ENCODE measurements around the gene NLRP5. TPM values are rescaled to one million over a fixed set of nuclear protein-coding genes. Genes with fewer than 3 reads are reported as not detected.

The NLRP5 gene
- total RNA-seq, 1 donor from 2014 or later, result not detected

DNA sequence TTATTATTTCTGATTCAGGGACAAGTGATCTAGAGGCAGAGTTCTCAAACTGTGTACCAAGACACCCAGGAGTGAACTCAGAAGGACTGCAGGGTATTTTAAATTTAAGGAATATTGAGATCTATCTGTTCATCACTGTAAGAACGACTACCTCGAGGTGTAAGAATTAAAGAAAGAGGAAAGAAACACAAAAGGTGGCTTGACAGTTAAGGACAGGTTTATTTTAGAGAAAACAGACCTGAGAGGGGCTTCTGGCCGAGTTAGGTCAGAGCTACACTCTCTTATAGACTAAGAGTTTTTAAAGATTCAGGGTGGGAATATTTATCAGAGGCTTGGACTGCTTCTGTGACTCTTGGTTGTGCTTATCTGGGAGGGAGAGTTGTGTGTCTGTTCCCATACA lies 12.6 kb upstream of the NLRP5 start:
- Histone ChIP-seq H3K4me1 (ENCODE audit: insufficient read depth, low read length) (no peaks in the 10 kb centered on the region), H3K79me2 (ENCODE audit: insufficient read depth, low read length) (no peaks in the 10 kb centered on the region), H3K36me3 (ENCODE audit: insufficient read depth, low read length) (no peaks in the 10 kb centered on the region), H3K4me2 (ENCODE audit: low read length) (no peak overlapping the region), H3K4me3 (ENCODE audit: insufficient read depth, low read depth, low read length) (no peak overlapping the region), H4K20me1 (ENCODE audit: insufficient read depth, low read length) (no peaks in the 10 kb centered on the region), H2AFZ (ENCODE audit: low read depth, low read length) (no peak overlapping the region), H3K27me3 (ENCODE audit: insufficient read depth, low read length) (no peaks in the 10 kb centered on the region), H3K27ac (ENCODE audit: low read depth, low read length) (no peak overlapping the region), H3K9me3 (ENCODE audit: insufficient read depth, low read depth, low read length) (peaks cover 4% of the 10 kb centered on the region), H3K9ac (ENCODE audit: low read length) (no peak overlapping the region)
- Mint-ChIP-seq H3K27ac (ENCODE audit: unreplicated experiment) (no peak overlapping the region), H3K4me1 (ENCODE audit: low read depth, unreplicated experiment) (no peaks in the 10 kb centered on the region), H3K9me3 (ENCODE audit: unreplicated experiment) (peaks cover 19% of the 10 kb centered on the region), H3K27me3 (ENCODE audit: low read depth, unreplicated experiment) (no peaks in the 10 kb centered on the region), H3K36me3 (ENCODE audit: low read depth, unreplicated experiment) (no peaks in the 10 kb centered on the region), H3K4me3 (ENCODE audit: unreplicated experiment) (no peak overlapping the region)
- TF ChIP-seq, protein P1, sequence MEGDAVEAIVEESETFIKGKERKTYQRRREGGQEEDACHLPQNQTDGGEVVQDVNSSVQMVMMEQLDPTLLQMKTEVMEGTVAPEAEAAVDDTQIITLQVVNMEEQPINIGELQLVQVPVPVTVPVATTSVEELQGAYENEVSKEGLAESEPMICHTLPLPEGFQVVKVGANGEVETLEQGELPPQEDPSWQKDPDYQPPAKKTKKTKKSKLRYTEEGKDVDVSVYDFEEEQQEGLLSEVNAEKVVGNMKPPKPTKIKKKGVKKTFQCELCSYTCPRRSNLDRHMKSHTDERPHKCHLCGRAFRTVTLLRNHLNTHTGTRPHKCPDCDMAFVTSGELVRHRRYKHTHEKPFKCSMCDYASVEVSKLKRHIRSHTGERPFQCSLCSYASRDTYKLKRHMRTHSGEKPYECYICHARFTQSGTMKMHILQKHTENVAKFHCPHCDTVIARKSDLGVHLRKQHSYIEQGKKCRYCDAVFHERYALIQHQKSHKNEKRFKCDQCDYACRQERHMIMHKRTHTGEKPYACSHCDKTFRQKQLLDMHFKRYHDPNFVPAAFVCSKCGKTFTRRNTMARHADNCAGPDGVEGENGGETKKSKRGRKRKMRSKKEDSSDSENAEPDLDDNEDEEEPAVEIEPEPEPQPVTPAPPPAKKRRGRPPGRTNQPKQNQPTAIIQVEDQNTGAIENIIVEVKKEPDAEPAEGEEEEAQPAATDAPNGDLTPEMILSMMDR (IDR thresholded peaks at IDR 0.05; ENCODE audit: insufficient read depth, low read depth, low read length), result no peak
- no peak for TF ChIP-seq EZH2 (IDR thresholded peaks at IDR 0.05; ENCODE audit: insufficient read depth, low read length)
- DNase-seq (ENCODE audit: low read depth) (no peak), FAIRE-seq (no peak)

DNA sequence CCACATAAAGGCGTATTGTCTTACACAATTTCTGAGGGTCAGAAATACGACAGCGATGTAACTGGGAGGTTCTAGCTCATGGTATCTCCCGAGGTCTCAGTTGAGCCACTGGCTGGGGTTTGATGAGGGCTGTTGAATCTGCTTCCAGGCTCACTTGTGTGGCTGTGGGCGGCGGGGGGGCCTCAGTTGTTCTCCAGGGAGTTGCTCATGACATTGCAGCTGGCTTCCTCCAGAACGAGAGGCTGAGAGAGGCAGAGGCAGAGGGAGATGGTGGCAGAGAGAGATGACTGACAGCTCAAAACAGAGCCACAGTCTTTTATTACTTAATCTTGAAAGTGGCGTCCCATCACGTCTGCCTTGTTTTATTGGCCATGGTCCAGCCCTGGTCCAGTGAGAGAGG lies 6.2 kb upstream of the NLRP5 start:
- H3K4me3 ChIP-seq (ENCODE audit: insufficient read depth, low read depth, low read length), result no peak overlapping the region
- H3K4me1 Mint-ChIP-seq (ENCODE audit: low read depth, unreplicated experiment), result no peaks in the 10 kb centered on the region
- no peaks in the 10 kb centered on the region for H3K36me3 Mint-ChIP-seq (ENCODE audit: low read depth, unreplicated experiment)

DNA sequence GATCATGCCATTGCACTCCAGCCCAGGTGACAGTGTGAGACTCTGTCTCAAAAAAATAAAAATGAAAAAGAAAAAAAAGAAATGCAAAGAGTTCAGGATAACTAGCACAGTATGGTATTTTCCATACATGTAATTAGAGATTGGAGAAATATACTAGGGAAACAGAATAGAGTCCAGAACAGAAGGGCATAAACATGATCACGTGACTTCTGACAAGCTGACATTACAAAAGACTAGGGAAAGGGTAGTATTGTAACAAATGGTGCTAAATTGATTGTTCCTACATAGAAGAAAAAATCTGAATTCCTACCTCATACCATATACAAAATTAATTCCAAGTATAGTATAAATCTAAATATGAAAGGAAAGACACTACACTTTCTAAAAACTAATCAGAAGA lies 1.3 kb upstream of the NLRP5 start:
- peaks cover 10% of the 10 kb centered on the region for H3K9me3 Mint-ChIP-seq (ENCODE audit: unreplicated experiment)
- no peak for FAIRE-seq
- H3K36me3 ChIP-seq (ENCODE audit: insufficient read depth, low read length), result no peaks in the 10 kb centered on the region

More for the DNA sequence above, 6.2 kb upstream of the NLRP5 start:
- Histone ChIP-seq H3K36me3 (ENCODE audit: insufficient read depth, low read length) (no peaks in the 10 kb centered on the region), H3K79me2 (ENCODE audit: insufficient read depth, low read length) (no peaks in the 10 kb centered on the region), H3K4me2 (ENCODE audit: low read length) (no peak overlapping the region), H4K20me1 (ENCODE audit: insufficient read depth, low read length) (no peaks in the 10 kb centered on the region), H3K9ac (ENCODE audit: low read length) (no peak overlapping the region), H3K27ac (ENCODE audit: low read depth, low read length) (no peak overlapping the region), H3K27me3 (ENCODE audit: insufficient read depth, low read length) (no peaks in the 10 kb centered on the region), H3K4me1 (ENCODE audit: insufficient read depth, low read length) (no peaks in the 10 kb centered on the region), H3K9me3 (ENCODE audit: insufficient read depth, low read depth, low read length) (peaks cover 11% of the 10 kb centered on the region), H2AFZ (ENCODE audit: low read depth, low read length) (no peak overlapping the region)
- no peak for TF ChIP-seq EZH2 (IDR thresholded peaks at IDR 0.05; ENCODE audit: insufficient read depth, low read length)
- TF ChIP-seq, protein P1 (IDR thresholded peaks at IDR 0.05; ENCODE audit: insufficient read depth, low read depth, low read length), result no peak
- FAIRE-seq, result no peak
- Mint-ChIP-seq H3K27ac (ENCODE audit: unreplicated experiment) (no peak overlapping the region), H3K4me3 (ENCODE audit: unreplicated experiment) (no peak overlapping the region), H3K27me3 (ENCODE audit: low read depth, unreplicated experiment) (no peaks in the 10 kb centered on the region), H3K9me3 (ENCODE audit: unreplicated experiment) (peaks cover 14% of the 10 kb centered on the region)
- DNase-seq (ENCODE audit: low read depth), result no peak

More for the DNA sequence above, 1.3 kb upstream of the NLRP5 start:
- TF ChIP-seq, protein P1 (IDR thresholded peaks at IDR 0.05; ENCODE audit: insufficient read depth, low read depth, low read length), result no peak
- TF ChIP-seq EZH2 (IDR thresholded peaks at IDR 0.05; ENCODE audit: insufficient read depth, low read length), result no peak
- H3K4me1 ChIP-seq (ENCODE audit: insufficient read depth, low read length), result no peaks in the 10 kb centered on the region
- no peaks in the 10 kb centered on the region for H3K27me3 ChIP-seq (ENCODE audit: insufficient read depth, low read length)
- H3K36me3 Mint-ChIP-seq (ENCODE audit: low read depth, unreplicated experiment), result no peaks in the 10 kb centered on the region
- no peaks in the 10 kb centered on the region for H3K27me3 Mint-ChIP-seq (ENCODE audit: low read depth, unreplicated experiment)
- no peak overlapping the region for H2AFZ ChIP-seq (ENCODE audit: low read depth, low read length)
- no peak overlapping the region for H3K27ac ChIP-seq (ENCODE audit: low read depth, low read length)
- DNase-seq (ENCODE audit: low read depth), result no peak
- H3K4me3 ChIP-seq (ENCODE audit: insufficient read depth, low read depth, low read length), result no peak overlapping the region
- H3K9ac ChIP-seq (ENCODE audit: low read length), result no peak overlapping the region
- no peak overlapping the region for H3K27ac Mint-ChIP-seq (ENCODE audit: unreplicated experiment)
- H4K20me1 ChIP-seq (ENCODE audit: insufficient read depth, low read length), result no peaks in the 10 kb centered on the region
- no peaks in the 10 kb centered on the region for H3K79me2 ChIP-seq (ENCODE audit: insufficient read depth, low read length)
- no peak overlapping the region for H3K4me3 Mint-ChIP-seq (ENCODE audit: unreplicated experiment)
- H3K4me1 Mint-ChIP-seq (ENCODE audit: low read depth, unreplicated experiment), result no peaks in the 10 kb centered on the region
- H3K4me2 ChIP-seq (ENCODE audit: low read length), result no peak overlapping the region
- peaks cover 12% of the 10 kb centered on the region for H3K9me3 ChIP-seq (ENCODE audit: insufficient read depth, low read depth, low read length)
